Smooth muscle cell (in vitro differentiated cells): ENCODE results near the gene RCBTB1. TPM values are rescaled to one million over a fixed set of nuclear protein-coding genes. Genes with fewer than 3 reads are reported as not detected.

Experiments
- DNase-seq: peaks from one replicate; lab custom pipeline; 2025; ENCODE audit not compliant: unreplicated experiment; lab: John Stamatoyannopoulos, UW
- H2AFZ ChIP-seq: fragments of 200-600 bp; sonication (generic); 2 replicates; pipeline ENCODE4 v1.6.0; 2016; ENCODE audit warnings: antibody characterized with exemption, low read depth, mild to moderate bottlenecking
- H3F3A ChIP-seq: fragments of 200-600 bp; sonication (generic); 2 replicates; pipeline ENCODE4 v1.6.0; 2017; ENCODE audit warnings: antibody characterized with exemption, low read depth
- H3K27ac ChIP-seq: fragments of 200-600 bp; sonication (generic); 2 replicates; pipeline ENCODE4 v1.5.1; 2016; ENCODE audit warnings: low read depth, mild to moderate bottlenecking
- H3K27me3 ChIP-seq: fragments of 200-600 bp; sonication (generic); 2 replicates; pipeline ENCODE4 v1.6.1; 2016; ENCODE audit warnings: low read depth, mild to moderate bottlenecking
- H3K36me3 ChIP-seq: fragments of 200-600 bp; sonication (generic); 2 replicates; pipeline ENCODE4 v1.5.1; 2016; ENCODE audit warnings: low read depth
- H3K4me1 ChIP-seq: fragments of 200-600 bp; sonication (generic); 2 replicates; pipeline ENCODE4 v1.5.1; 2016; ENCODE audit warnings: low read depth
- H3K4me2 ChIP-seq: fragments of 200-600 bp; sonication (generic); 2 replicates; pipeline ENCODE4 v1.6.0; 2016; ENCODE audit warnings: mild to moderate bottlenecking
- H3K4me3 ChIP-seq: fragments of 200-600 bp; sonication (generic); 2 replicates; pipeline ENCODE4 v1.5.1; 2016; ENCODE audit warnings: mild to moderate bottlenecking
- H3K79me2 ChIP-seq: fragments of 200-600 bp; sonication (generic); 2 replicates; pipeline ENCODE4 v1.6.0; 2016; ENCODE audit warnings: low read depth, mild to moderate bottlenecking
- H3K9ac ChIP-seq: fragments of 200-600 bp; sonication (generic); 2 replicates; pipeline ENCODE4 v1.6.0; 2016; ENCODE audit warnings: low read depth
- H3K9me3 ChIP-seq: fragments of 200-600 bp; sonication (generic); replicated peaks from 2 replicates; pipeline ENCODE4 v1.5.1; 2016; ENCODE audit warnings: low read depth
- H4K20me1 ChIP-seq: fragments of 200-600 bp; sonication (generic); 2 replicates; pipeline ENCODE4 v1.6.0; 2016; ENCODE audit warnings: low read depth
- CTCF ChIP-seq: fragments of 200-600 bp; sonication (generic); IDR thresholded peaks from 2 replicates; pipeline ENCODE4 v1.5.1; 2017; ENCODE audit warnings: borderline replicate concordance, mild to moderate bottlenecking, antibody characterized with exemption; ENCODE audit not compliant: insufficient read depth, poor library complexity, severe bottlenecking
- WGBS: methylation state at CpG from one replicate; pipeline ENCODE4 v1.1.7; 2016; ENCODE audit warnings: low lambda C conversion rate; 5-methylcytosine and 5-hydroxymethylcytosine counted together
- polyA plus RNA-seq: library from polyadenylated mRNA; unstranded; fragments of >200 nt; fragmentation: Nextera tagmentation; extraction: Ambion mirVana; gene quantifications from 2 replicates; pipeline ENCODE4 v1.2.1, GENCODE V29; 2016
- total RNA-seq: library from RNA; depleted of rRNA; stranded (reverse); fragments of >200 nt; gene quantifications from 2 replicates; pipeline ENCODE4 v1.2.3, GENCODE V29; 2014

Gene RCBTB1
- total and polyA plus RNA-seq, 2 experiments from 2014 or later, result 10.7 to 26.8 TPM

GRCh38 chr13:49533591-49534269 is 51.6 kb downstream of the RCBTB1 start:
- H3K9me3 ChIP-seq, result no peaks in the 10 kb centered on the region

GRCh38 chr13:49533011-49533410 is 52.3 kb downstream of the RCBTB1 start:
- Histone ChIP-seq H3K4me2 (no peak overlapping the region), H3F3A (no peaks in the 10 kb centered on the region), H3K9me3 (no peaks in the 10 kb centered on the region), H3K4me1 (no peaks in the 10 kb centered on the region), H3K79me2 (no peaks in the 10 kb centered on the region), H2AFZ (no peak overlapping the region), H3K9ac (no peak overlapping the region), H3K27ac (no peak overlapping the region), H3K36me3 (no peaks in the 10 kb centered on the region), H3K4me3 (no peak overlapping the region), H4K20me1 (no peaks in the 10 kb centered on the region), H3K27me3 (no peaks in the 10 kb centered on the region)
- no peak for DNase-seq
- no peak for TF ChIP-seq CTCF

More at GRCh38 chr13:49533591-49534269, 51.6 kb downstream of the RCBTB1 start:
- Histone ChIP-seq H3K4me3 (no peak overlapping the region), H3K27ac (no peak overlapping the region), H3F3A (no peaks in the 10 kb centered on the region), H3K9ac (no peak overlapping the region), H3K4me2 (no peak overlapping the region), H3K79me2 (no peaks in the 10 kb centered on the region), H3K4me1 (no peaks in the 10 kb centered on the region), H4K20me1 (no peaks in the 10 kb centered on the region), H3K36me3 (no peaks in the 10 kb centered on the region), H2AFZ (no peak overlapping the region), H3K27me3 (no peaks in the 10 kb centered on the region)
- no peak for TF ChIP-seq CTCF
- WGBS, result 93% methylated on average over 7 of the region's 7 CpGs
- no peak for DNase-seq

GRCh38 chr13:49532593-49532992 is 52.8 kb downstream of the RCBTB1 start:
- WGBS, result 100% methylated on average over 1 of the region's 1 CpG
- H3K9ac ChIP-seq, result no peak overlapping the region
- no peak for DNase-seq
- no peaks in the 10 kb centered on the region for H3K27me3 ChIP-seq
- H3K27ac ChIP-seq, result no peak overlapping the region
- H3K9me3 ChIP-seq, result no peaks in the 10 kb centered on the region
- no peak overlapping the region for H3K4me2 ChIP-seq
- H3F3A ChIP-seq, result no peaks in the 10 kb centered on the region
- no peaks in the 10 kb centered on the region for H3K79me2 ChIP-seq
- H4K20me1 ChIP-seq, result no peaks in the 10 kb centered on the region
- no peaks in the 10 kb centered on the region for H3K36me3 ChIP-seq
- no peak overlapping the region for H3K4me3 ChIP-seq
- H2AFZ ChIP-seq, result no peak overlapping the region
- TF ChIP-seq CTCF, result no peak
- no peaks in the 10 kb centered on the region for H3K4me1 ChIP-seq

- Histone ChIP-seq H3K27me3 (no peaks in the 10 kb centered on the region), H3K4me3 (no peak overlapping the region), H3K4me2 (no peak overlapping the region), H3K36me3 (no peaks in the 10 kb centered on the region), H2AFZ (no peak overlapping the region), H3K9ac (no peak overlapping the region), H3K79me2 (no peaks in the 10 kb centered on the region), H3K27ac (no peak overlapping the region), H3F3A (no peaks in the 10 kb centered on the region), H4K20me1 (no peaks in the 10 kb centered on the region), H3K9me3 (no peaks in the 10 kb centered on the region), H3K4me1 (no peaks in the 10 kb centered on the region)
- no peak for DNase-seq
- WGBS, result 97% methylated on average over 7 of the region's 7 CpGs
- no peak for TF ChIP-seq CTCF
Observed at GRCh38 chr13:49530457-49530856, 54.9 kb downstream of the RCBTB1 start.
